HCT116 (cell line): ENCODE measurements around the gene WWOX. TPM values are rescaled to one million over a fixed set of nuclear protein-coding genes. Genes with fewer than 3 reads are reported as not detected.
"Not testable (repeated sequence)": the region's sequence is repeated elsewhere in the genome, so short reads cannot be mapped to it uniquely, and the experiment has no call there.

ENCODE experiments used
- ATAC-seq: fragments of 200-7000 bp; cut with Tn5 transposase; 2 replicates; pipeline ENCODE4 v1.9.1; 2020; ENCODE audit warnings: mild to moderate bottlenecking, moderate library complexity
- BruUV-seq: library from RNA; stranded (reverse); fragments of 400-500 nt; replicated peaks from 2 replicates; lab custom pipeline; 2021; lab: Mats Ljungman, UMichigan
- CTCF ChIA-PET: fragments of 300-600 bp; sonication (Branson Sonifier 250); formaldehyde crosslinking; loops from one replicate; lab custom pipeline; 2021; ENCODE audit warnings: antibody characterized with exemption; lab: Charles Lee
- POLR2A ChIA-PET: fragments of 300-600, 350-600 bp; sonication (Branson Sonifier 250); formaldehyde crosslinking; loops from one replicate; lab custom pipeline; 2021; ENCODE audit warnings: antibody characterized with exemption; lab: Charles Lee
- RAD21 ChIA-PET, 2 experiments: fragments of 300-600 bp; sonication (Branson Sonifier 250); formaldehyde crosslinking; loops; one replicate each; lab custom pipeline; 2023; ENCODE audit warnings: low total read pairs in 2 of 2; ENCODE audit not compliant: uncharacterized antibody in 2 of 2, unreplicated experiment in 2 of 2, low non-redundant PET in 1 of 2; lab: Charles Lee
- DNase-seq: peaks from one replicate; pipeline ENCODE4 v3.0.0-alpha.2; 2010; ENCODE audit warnings: low read depth, low spot score
- H2AFZ ChIP-seq: fragments of 200-600 bp; shearing (Covaris generic), sonication (generic); 2 replicates; pipeline ENCODE4 v1.6.1; 2017; ENCODE audit warnings: low read depth, mixed run types, mixed read lengths, antibody characterized with exemption, low read length; ENCODE audit not compliant: poor library complexity, severe bottlenecking
- H3K27ac ChIP-seq: 2 replicates; pipeline ENCODE4 v1.5.1; 2012; ENCODE audit warnings: low read depth, low read length
- H3K27me3 ChIP-seq: fragments of 200-600 bp; sonication (generic); 2 replicates; pipeline ENCODE4 v1.6.1; 2016; ENCODE audit warnings: mixed run types, low read length, mixed read lengths; ENCODE audit not compliant: insufficient read depth
- H3K36me3 ChIP-seq, 2 experiments: fragments of 200-500 bp in 1 of 2; fragments of 200-600 bp in 1 of 2; sonication (Bioruptor generic) in 1 of 2; sonication (generic) in 1 of 2; 2 replicates each; pipeline versions ENCODE4 v1.5.1 to v1.6.1; 2014 to 2016; ENCODE audit warnings: low read length in 2 of 2, inconsistent platforms in 1 of 2, mixed read lengths in 1 of 2, mixed run types in 1 of 2; ENCODE audit not compliant: insufficient read depth in 2 of 2, control insufficient read depth in 1 of 2
- H3K4me1 ChIP-seq, 2 experiments: fragments of 200-600 bp in 1 of 2; sonication (generic) in 1 of 2; 2 replicates each; pipeline versions ENCODE4 v1.5.1 to v1.6.1; 2012 to 2017; ENCODE audit warnings: low read length in 2 of 2, inconsistent platforms in 1 of 2, mild to moderate bottlenecking in 1 of 2, mixed read lengths in 1 of 2, mixed run types in 1 of 2, moderate library complexity in 1 of 2; ENCODE audit not compliant: insufficient read depth in 2 of 2, control insufficient read depth in 1 of 2
- H3K4me2 ChIP-seq: fragments of 200-600 bp; sonication (generic); 2 replicates; pipeline ENCODE4 v1.6.1; 2017; ENCODE audit warnings: mixed run types, low read length, mixed read lengths
- H3K4me3 ChIP-seq, 2 experiments: fragments of 200-600 bp in 1 of 2; sonication (generic) in 1 of 2; replicated peaks in 1 of 2; 2 replicates each; pipeline ENCODE4 v1.5.1; 2011 to 2016; ENCODE audit warnings: low read length in 2 of 2, control low read depth in 1 of 2, low read depth in 1 of 2, mild to moderate bottlenecking in 1 of 2, mixed read lengths in 1 of 2, mixed run types in 1 of 2
- H3K79me2 ChIP-seq: fragments of 200-600 bp; sonication (generic); 2 replicates; pipeline ENCODE4 v1.6.1; 2017; ENCODE audit warnings: mild to moderate bottlenecking, mixed run types, low read length, moderate library complexity, mixed read lengths; ENCODE audit not compliant: insufficient read depth
- H3K9ac ChIP-seq: fragments of 200-600 bp; sonication (generic); 2 replicates; pipeline ENCODE4 v1.6.1; 2016; ENCODE audit warnings: low read length, mixed read lengths
- H3K9me2 ChIP-seq: fragments of 200-600 bp; sonication (generic), shearing (Covaris generic); 2 replicates; pipeline ENCODE4 v1.6.1; 2017; ENCODE audit warnings: mixed run types, mild to moderate bottlenecking, moderate library complexity; ENCODE audit not compliant: insufficient read depth
- H3K9me3 ChIP-seq, 2 experiments: fragments of 200-500 bp in 1 of 2; fragments of 200-600 bp in 1 of 2; sonication (Bioruptor generic) in 1 of 2; sonication (generic) in 1 of 2; 2 replicates each; pipeline ENCODE4 v1.6.1; 2014 to 2017; ENCODE audit warnings: low read length in 2 of 2, mixed read lengths in 2 of 2, inconsistent platforms in 1 of 2, low read depth in 1 of 2, mild to moderate bottlenecking in 1 of 2, mixed run types in 1 of 2, moderate library complexity in 1 of 2; ENCODE audit not compliant: control insufficient read depth in 1 of 2, insufficient read depth in 1 of 2
- H4K20me1 ChIP-seq: fragments of 200-600 bp; sonication (generic), shearing (Covaris generic); 2 replicates; pipeline ENCODE4 v1.6.1; 2017; ENCODE audit warnings: mixed run types, mild to moderate bottlenecking, moderate library complexity; ENCODE audit not compliant: insufficient read depth
- CEBPB ChIP-seq: IDR thresholded peaks from 2 replicates; pipeline ENCODE4 v1.6.1; 2012; ENCODE audit warnings: low read depth
- EGR1 ChIP-seq: IDR thresholded peaks from 2 replicates; pipeline ENCODE4 v1.6.1; 2012; ENCODE audit warnings: low read depth
- POLR2AphosphoS5 ChIP-seq: IDR thresholded peaks from 2 replicates; pipeline ENCODE4 v1.6.1; 2011; ENCODE audit warnings: mild to moderate bottlenecking, low read depth, low read length, moderate library complexity
- RAD21 ChIP-seq: IDR thresholded peaks from 2 replicates; pipeline ENCODE4 v1.6.1; 2012; ENCODE audit warnings: low read depth, mild to moderate bottlenecking
- YY1 ChIP-seq: IDR thresholded peaks from 2 replicates; pipeline ENCODE4 v1.6.1; 2011; ENCODE audit warnings: low read length, low read depth, moderate library complexity, mild to moderate bottlenecking; ENCODE audit not compliant: insufficient replicate concordance; ENCODE audit errors: extremely low read depth
- ZFX ChIP-seq: fragments of 450-650 bp; IDR thresholded peaks from 2 replicates; pipeline ENCODE4 v1.6.1; 2017
- ZNF274 ChIP-seq: fragments of 200-500 bp; sonication (Bioruptor generic); IDR thresholded peaks from 2 replicates; pipeline ENCODE4 v1.6.1; 2014; ENCODE audit warnings: mild to moderate bottlenecking, low read depth, low read length, inconsistent platforms
- intact Hi-C: fragments of 100-400 bp; cut with micrococcal nuclease; formaldehyde crosslinking; loops from 2 replicates; pipeline ENCODE4 v1.10.0; 2022
- total RNA-seq: library from RNA; stranded (reverse); gene quantifications from one replicate; pipeline ENCODE4 v1.2.1, GENCODE V29; 2021; ENCODE audit not compliant: unreplicated experiment
- TF ChIP-seq, protein P1 (sequence below): IDR thresholded peaks from 2 replicates; pipeline ENCODE4 v1.6.1; 2012

WWOX gene
- total RNA-seq, 1 experiment from 2014 or later: 13.7 TPM

- RAD21 ChIA-PET: no interaction called here
- BruUV-seq: no TSS peak
- TF ChIP-seq CEBPB (no peak), EGR1 (no peak), YY1 (no peak), ZNF274 (no peak), POLR2AphosphoS5 (no peak), ZFX (no peak), RAD21 (no peak)
- TF ChIP-seq, protein P1, sequence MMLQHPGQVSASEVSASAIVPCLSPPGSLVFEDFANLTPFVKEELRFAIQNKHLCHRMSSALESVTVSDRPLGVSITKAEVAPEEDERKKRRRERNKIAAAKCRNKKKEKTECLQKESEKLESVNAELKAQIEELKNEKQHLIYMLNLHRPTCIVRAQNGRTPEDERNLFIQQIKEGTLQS: no peak
Observed at GRCh38 chr16:78597809-78598570, 498.5 kb downstream of the WWOX start.

DNA sequence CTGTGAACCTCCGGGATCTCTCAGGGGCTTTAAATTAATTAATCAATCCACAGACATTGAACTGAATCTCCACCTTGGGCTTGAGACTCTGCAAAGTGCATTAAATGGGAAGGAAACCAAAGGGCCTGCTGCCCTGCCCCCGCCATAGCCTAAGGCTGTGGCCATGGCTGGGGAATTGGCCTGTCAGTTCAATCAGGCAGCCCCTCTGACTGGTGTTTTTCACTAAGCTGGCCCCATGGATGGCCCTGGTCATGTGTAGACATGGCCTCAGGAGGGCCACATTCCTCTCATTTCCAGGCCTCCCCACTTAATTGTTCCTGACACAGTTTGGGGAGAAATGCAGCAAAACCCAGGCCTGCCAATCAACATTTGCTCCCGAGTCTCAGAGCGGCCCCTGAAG, 499.8 kb downstream of the WWOX start:
- Histone ChIP-seq H3K4me2 (no peak overlapping the region), H3K36me3 (no peaks in the 10 kb centered on the region), H3K9ac (no peak overlapping the region), H3K27ac (no peak overlapping the region), H2AFZ (no peak overlapping the region), H3K9me2 (no peaks in the 10 kb centered on the region), H3K9me3 (no peaks in the 10 kb centered on the region), H3K79me2 (no peaks in the 10 kb centered on the region), H3K4me3 (no peak overlapping the region), H3K4me1 (no peaks in the 10 kb centered on the region), H3K27me3 (no peaks in the 10 kb centered on the region), H4K20me1 (no peaks in the 10 kb centered on the region)
- TF ChIP-seq CEBPB: no peak
- DNase-seq (no peak), ATAC-seq (no peak)
- CTCF ChIA-PET: no interaction called here
- intact Hi-C loops: no loop called here
- BruUV-seq: no TSS peak
- POLR2A ChIA-PET: no interaction called here
- RAD21 ChIA-PET: no interaction called here

More at GRCh38 chr16:78597809-78598570, 498.5 kb downstream of the WWOX start:
- Histone ChIP-seq H3K9me2 (no peaks in the 10 kb centered on the region), H3K4me3 (no peak overlapping the region), H3K4me1 (no peaks in the 10 kb centered on the region), H3K79me2 (no peaks in the 10 kb centered on the region), H4K20me1 (no peaks in the 10 kb centered on the region), H2AFZ (no peak overlapping the region), H3K9ac (no peak overlapping the region), H3K27ac (no peak overlapping the region), H3K36me3 (no peaks in the 10 kb centered on the region), H3K27me3 (no peaks in the 10 kb centered on the region), H3K4me2 (no peak overlapping the region), H3K9me3 (no peaks in the 10 kb centered on the region)
- ChIA-PET CTCF (no interaction called here), POLR2A (no interaction called here)
- intact Hi-C loops: no loop called here
- DNase-seq (no peak), ATAC-seq (no peak)

GRCh38 chr16:78604423-78605062, 505.1 kb downstream of the WWOX start:
- H3K79me2 ChIP-seq, H3K9me2 ChIP-seq, H3K36me3 ChIP-seq, H3K9me3 ChIP-seq, H2AFZ ChIP-seq, RAD21 ChIA-PET, DNase-seq, CTCF ChIA-PET, H3K4me2 ChIP-seq, H3K9ac ChIP-seq, POLR2A ChIA-PET, H4K20me1 ChIP-seq, H3K4me1 ChIP-seq, H3K27me3 ChIP-seq, H3K27ac ChIP-seq, ATAC-seq, intact Hi-C loops, H3K4me3 ChIP-seq, BruUV-seq: not testable (repeated sequence)
